ENCODE data around the gene CFAP91. TPM values are rescaled to one million over a fixed set of nuclear protein-coding genes. Genes with fewer than 3 reads are reported as not detected.

Gene CFAP91
- total RNA-seq, 1 donor from 2014 or later = 12.9 TPM

GRCh38 chr3:119723022-119723421 lies 20.2 kb downstream of the CFAP91 start:
- no peak for TF ChIP-seq CTCF (IDR thresholded peaks at IDR 0.05)
- H3K4me3 Mint-ChIP-seq = no peak overlapping the region
- H3K9me3 Mint-ChIP-seq = no peaks in the 10 kb centered on the region
- no peaks in the 10 kb centered on the region for H3K27me3 Mint-ChIP-seq
- DNase-seq (no peak), ATAC-seq (ENCODE audit: low read depth) (no peak)
- ChIA-PET CTCF (no interaction called here), POLR2A (no interaction called here)
- H3K27ac Mint-ChIP-seq = no peak overlapping the region
- no peaks in the 10 kb centered on the region for H3K4me1 Mint-ChIP-seq
- intact Hi-C loops (cut with micrococcal nuclease) = no loop called here
- no peaks in the 10 kb centered on the region for H3K36me3 Mint-ChIP-seq (ENCODE audit: low read depth)

- CTCF ChIA-PET = no interaction called here
- POLR2A ChIA-PET = no interaction called here
- H3K36me3 Mint-ChIP-seq (ENCODE audit: low read depth) = no peaks in the 10 kb centered on the region
- no peaks in the 10 kb centered on the region for H3K4me1 Mint-ChIP-seq
- ATAC-seq (ENCODE audit: low read depth) = no peak
- no peak for DNase-seq
- H3K27me3 Mint-ChIP-seq = no peaks in the 10 kb centered on the region
- intact Hi-C loops (cut with micrococcal nuclease) = no loop called here
- H3K27ac Mint-ChIP-seq = no peak overlapping the region
- H3K9me3 Mint-ChIP-seq = no peaks in the 10 kb centered on the region
- no peak overlapping the region for H3K4me3 Mint-ChIP-seq
- TF ChIP-seq CTCF (IDR thresholded peaks at IDR 0.05) = no peak
Observed at GRCh38 chr3:119726909-119727308, 24.1 kb downstream of the CFAP91 start.

- Mint-ChIP-seq H3K27ac (no peak overlapping the region), H3K4me1 (no peaks in the 10 kb centered on the region), H3K36me3 (ENCODE audit: low read depth) (no peaks in the 10 kb centered on the region), H3K9me3 (no peaks in the 10 kb centered on the region), H3K27me3 (no peaks in the 10 kb centered on the region), H3K4me3 (no peak overlapping the region)
- ATAC-seq (ENCODE audit: low read depth) = no peak
- intact Hi-C loops (cut with micrococcal nuclease) = no loop called here
- CTCF ChIA-PET = no interaction called here
- POLR2A ChIA-PET = no interaction called here
- DNase-seq = no peak
- no peak for TF ChIP-seq CTCF (IDR thresholded peaks at IDR 0.05)
Observed at GRCh38 chr3:119729996-119730395, 27.2 kb downstream of the CFAP91 start.

- Mint-ChIP-seq H3K36me3 (ENCODE audit: low read depth) (no peaks in the 10 kb centered on the region), H3K4me1 (no peaks in the 10 kb centered on the region), H3K27ac (no peak overlapping the region), H3K27me3 (no peaks in the 10 kb centered on the region), H3K4me3 (no peak overlapping the region), H3K9me3 (no peaks in the 10 kb centered on the region)
- CTCF ChIA-PET = no interaction called here
- ATAC-seq (ENCODE audit: low read depth) (no peak), DNase-seq (no peak)
- intact Hi-C loops (cut with micrococcal nuclease) = no loop called here
- POLR2A ChIA-PET = no interaction called here
- no peak for TF ChIP-seq CTCF (IDR thresholded peaks at IDR 0.05)
Observed at GRCh38 chr3:119731560-119732343, 28.9 kb downstream of the CFAP91 start.

- Mint-ChIP-seq H3K36me3 (ENCODE audit: low read depth) (no peaks in the 10 kb centered on the region), H3K4me1 (peaks cover 2% of the 10 kb centered on the region), H3K9me3 (no peaks in the 10 kb centered on the region), H3K27ac (no peak overlapping the region), H3K27me3 (no peaks in the 10 kb centered on the region), H3K4me3 (no peak overlapping the region)
- intact Hi-C loops (cut with micrococcal nuclease) = no loop called here
- TF ChIP-seq CTCF (IDR thresholded peaks at IDR 0.05) = no peak
- no peak for ATAC-seq (ENCODE audit: low read depth)
- CTCF ChIA-PET = no interaction called here
- POLR2A ChIA-PET = no interaction called here
- DNase-seq = no peak
Observed at GRCh38 chr3:119733812-119734211, 31.0 kb downstream of the CFAP91 start.
